ENCODE results near the gene RAB13. TPM values are rescaled to one million over a fixed set of nuclear protein-coding genes. Genes with fewer than 3 reads are reported as not detected.

Gene RAB13
- polyA plus RNA-seq, 1 of the 3 experiments (the other 2 are of a cell fraction), result 156 TPM

DNA sequence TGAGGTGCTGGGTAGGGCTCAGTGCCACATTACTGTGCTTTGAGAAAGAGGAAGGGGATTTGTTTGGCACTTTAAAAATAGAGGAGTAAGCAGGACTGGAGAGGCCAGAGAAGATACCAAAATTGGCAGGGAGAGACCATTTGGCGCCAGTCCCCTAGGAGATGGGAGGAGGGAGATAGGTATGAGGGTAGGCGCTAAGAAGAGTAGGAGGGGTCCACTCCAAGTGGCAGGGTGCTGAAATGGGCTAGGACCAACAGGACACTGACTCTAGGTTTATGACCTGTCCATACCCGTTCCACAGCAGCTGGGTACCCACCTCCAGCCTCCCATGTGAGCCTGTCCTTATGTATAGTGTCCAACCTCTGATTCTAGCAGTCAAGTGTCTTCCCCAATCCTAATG lies 26.7 kb downstream of the RAB13 start:
- TF ChIP-seq, protein P1, sequence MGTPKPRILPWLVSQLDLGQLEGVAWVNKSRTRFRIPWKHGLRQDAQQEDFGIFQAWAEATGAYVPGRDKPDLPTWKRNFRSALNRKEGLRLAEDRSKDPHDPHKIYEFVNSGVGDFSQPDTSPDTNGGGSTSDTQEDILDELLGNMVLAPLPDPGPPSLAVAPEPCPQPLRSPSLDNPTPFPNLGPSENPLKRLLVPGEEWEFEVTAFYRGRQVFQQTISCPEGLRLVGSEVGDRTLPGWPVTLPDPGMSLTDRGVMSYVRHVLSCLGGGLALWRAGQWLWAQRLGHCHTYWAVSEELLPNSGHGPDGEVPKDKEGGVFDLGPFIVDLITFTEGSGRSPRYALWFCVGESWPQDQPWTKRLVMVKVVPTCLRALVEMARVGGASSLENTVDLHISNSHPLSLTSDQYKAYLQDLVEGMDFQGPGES (IDR thresholded peaks at IDR 0.05; ENCODE audit: low read depth, low read length), result no peak
- no peak for TF ChIP-seq TCF12 (IDR thresholded peaks at IDR 0.05)
- TF ChIP-seq RCOR1 (IDR thresholded peaks at IDR 0.05; ENCODE audit: low read length), result no peak
- no peak for TF ChIP-seq NRF1 (IDR thresholded peaks at IDR 0.05; ENCODE audit: low read depth, low read length)
- no peak for TF ChIP-seq POLR2AphosphoS5 (IDR thresholded peaks at IDR 0.05; ENCODE audit: low read depth, low read length)
- TF ChIP-seq, protein P2, sequence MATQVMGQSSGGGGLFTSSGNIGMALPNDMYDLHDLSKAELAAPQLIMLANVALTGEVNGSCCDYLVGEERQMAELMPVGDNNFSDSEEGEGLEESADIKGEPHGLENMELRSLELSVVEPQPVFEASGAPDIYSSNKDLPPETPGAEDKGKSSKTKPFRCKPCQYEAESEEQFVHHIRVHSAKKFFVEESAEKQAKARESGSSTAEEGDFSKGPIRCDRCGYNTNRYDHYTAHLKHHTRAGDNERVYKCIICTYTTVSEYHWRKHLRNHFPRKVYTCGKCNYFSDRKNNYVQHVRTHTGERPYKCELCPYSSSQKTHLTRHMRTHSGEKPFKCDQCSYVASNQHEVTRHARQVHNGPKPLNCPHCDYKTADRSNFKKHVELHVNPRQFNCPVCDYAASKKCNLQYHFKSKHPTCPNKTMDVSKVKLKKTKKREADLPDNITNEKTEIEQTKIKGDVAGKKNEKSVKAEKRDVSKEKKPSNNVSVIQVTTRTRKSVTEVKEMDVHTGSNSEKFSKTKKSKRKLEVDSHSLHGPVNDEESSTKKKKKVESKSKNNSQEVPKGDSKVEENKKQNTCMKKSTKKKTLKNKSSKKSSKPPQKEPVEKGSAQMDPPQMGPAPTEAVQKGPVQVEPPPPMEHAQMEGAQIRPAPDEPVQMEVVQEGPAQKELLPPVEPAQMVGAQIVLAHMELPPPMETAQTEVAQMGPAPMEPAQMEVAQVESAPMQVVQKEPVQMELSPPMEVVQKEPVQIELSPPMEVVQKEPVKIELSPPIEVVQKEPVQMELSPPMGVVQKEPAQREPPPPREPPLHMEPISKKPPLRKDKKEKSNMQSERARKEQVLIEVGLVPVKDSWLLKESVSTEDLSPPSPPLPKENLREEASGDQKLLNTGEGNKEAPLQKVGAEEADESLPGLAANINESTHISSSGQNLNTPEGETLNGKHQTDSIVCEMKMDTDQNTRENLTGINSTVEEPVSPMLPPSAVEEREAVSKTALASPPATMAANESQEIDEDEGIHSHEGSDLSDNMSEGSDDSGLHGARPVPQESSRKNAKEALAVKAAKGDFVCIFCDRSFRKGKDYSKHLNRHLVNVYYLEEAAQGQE (IDR thresholded peaks at IDR 0.05; ENCODE audit: low read depth, low read length), result no peak
- TF ChIP-seq TEAD4 (IDR thresholded peaks at IDR 0.05; ENCODE audit: borderline replicate concordance, insufficient read depth), result no peak
- no peak for TF ChIP-seq ELF1 (IDR thresholded peaks at IDR 0.05)
- TF ChIP-seq, protein P3, sequence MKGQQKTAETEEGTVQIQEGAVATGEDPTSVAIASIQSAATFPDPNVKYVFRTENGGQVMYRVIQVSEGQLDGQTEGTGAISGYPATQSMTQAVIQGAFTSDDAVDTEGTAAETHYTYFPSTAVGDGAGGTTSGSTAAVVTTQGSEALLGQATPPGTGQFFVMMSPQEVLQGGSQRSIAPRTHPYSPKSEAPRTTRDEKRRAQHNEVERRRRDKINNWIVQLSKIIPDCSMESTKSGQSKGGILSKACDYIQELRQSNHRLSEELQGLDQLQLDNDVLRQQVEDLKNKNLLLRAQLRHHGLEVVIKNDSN (IDR thresholded peaks at IDR 0.05; ENCODE audit: borderline replicate concordance, low read depth), result no peak
- no peak for TF ChIP-seq RFX5 (IDR thresholded peaks at IDR 0.05; ENCODE audit: low read length)
- TF ChIP-seq FOSL2 (IDR thresholded peaks at IDR 0.05; ENCODE audit: borderline replicate concordance, low read depth), result no peak
- no peak for TF ChIP-seq GABPA (IDR thresholded peaks at IDR 0.05; ENCODE audit: low read depth)
- TF ChIP-seq RXRA (IDR thresholded peaks at IDR 0.05; ENCODE audit: borderline replicate concordance, low read depth), result no peak
- TF ChIP-seq YY1 (IDR thresholded peaks at IDR 0.05; ENCODE audit: low read depth), result no peak
- POLR2A ChIA-PET, result interaction anchor here (0.8 to 4.4 kb wide), 2 partner anchors 8 to 18 kb away, joined by 3 to 32 read pairs; partner anchors contain the start of genes CREB3L4 and JTB

More for the DNA sequence above, 26.7 kb downstream of the RAB13 start:
- H3F3A ChIP-seq (replicated peaks; ENCODE audit: insufficient read depth), result peaks cover 19% of the 10 kb centered on the region
- DNase-seq, result no peak
- no peak overlapping the region for H3K4me3 ChIP-seq (ENCODE audit: low read depth in 2 of 2, low read length in 1 of 2)
- peaks cover 12 to 20% of the 10 kb centered on the region in 2 experiments for H3K36me3 ChIP-seq (replicated peaks in 1 of 2; ENCODE audit: control insufficient read depth in 1 of 2, insufficient read depth in 2 of 2, low read length in 1 of 2)
- CTCF ChIA-PET, result interaction anchor here (5.9 to 8.6 kb wide), 2 partner anchors 13 to 27 kb away, joined by 50 to 51 read pairs; partner anchors contain the start of genes DENND4B and RAB13
- no peaks in the 10 kb centered on the region for H3K9me3 ChIP-seq
- peaks cover 69% of the 10 kb centered on the region for H3K79me2 ChIP-seq (ENCODE audit: insufficient read depth)
- H3K9ac ChIP-seq, result no peak overlapping the region
- H3K27me3 ChIP-seq (ENCODE audit: insufficient read depth), result no peaks in the 10 kb centered on the region
- no peak overlapping the region for H2AFZ ChIP-seq (ENCODE audit: low read depth)
- H4K20me1 ChIP-seq (ENCODE audit: insufficient read depth), result peaks cover 33% of the 10 kb centered on the region
- no peak overlapping the region for H3K4me2 ChIP-seq
- no peaks in the 10 kb centered on the region for H3K9me2 ChIP-seq
- H3K4me1 ChIP-seq (ENCODE audit: control insufficient read depth in 1 of 2, insufficient read depth in 2 of 2, low read depth in 1 of 2, low read length in 1 of 2), result peaks cover 5 to 56% of the 10 kb centered on the region in 2 experiments; a peak in 3 of 4 replicates
- peak overlapping the region in 1 of 2 experiments; percentile 77; a peak in 2 of 4 replicates for H3K27ac ChIP-seq (ENCODE audit: low read depth in 2 of 2, low read length in 1 of 2)
- 95% methylated on average over 2 of the region's 3 CpGs for WGBS (ENCODE audit: low lambda C conversion rate)
